Activated naive CD4-positive, alpha-beta T cell treated with anti-CD3 and anti-CD28 coated beads, Interleukin-2, amount 50 U/mL, for 24 hours (primary cell): Measurements from ENCODE around the gene MDH2.
"Not testable (repeated sequence)": the region's sequence is repeated elsewhere in the genome, so short reads cannot be mapped to it uniquely, and the experiment has no call there.

Experiments
- H3K27ac Mint-ChIP-seq: one replicate; pipeline ENCODE4 v1.8.0; 2021; ENCODE audit warnings: mild to moderate bottlenecking, mixed read lengths
- H3K27me3 Mint-ChIP-seq: one replicate; pipeline ENCODE4 v1.8.0; 2021; ENCODE audit warnings: mixed read lengths
- H3K36me3 Mint-ChIP-seq: one replicate; pipeline ENCODE4 v1.8.0; 2021; ENCODE audit warnings: mixed read lengths
- H3K4me1 Mint-ChIP-seq: one replicate; pipeline ENCODE4 v1.8.0; 2021; ENCODE audit warnings: mixed read lengths
- H3K4me3 Mint-ChIP-seq: one replicate; pipeline ENCODE4 v1.8.0; 2021; ENCODE audit warnings: mild to moderate bottlenecking, mixed read lengths
- H3K9me3 Mint-ChIP-seq: one replicate; pipeline ENCODE4 v1.8.0; 2021; ENCODE audit warnings: mixed read lengths

MDH2 gene

GRCh38 chr7:76058745-76059144, 10.8 kb downstream of the MDH2 start:
- H3K4me1 Mint-ChIP-seq, H3K36me3 Mint-ChIP-seq, H3K27ac Mint-ChIP-seq, H3K9me3 Mint-ChIP-seq, H3K4me3 Mint-ChIP-seq, H3K27me3 Mint-ChIP-seq: not testable (repeated sequence)

DNA sequence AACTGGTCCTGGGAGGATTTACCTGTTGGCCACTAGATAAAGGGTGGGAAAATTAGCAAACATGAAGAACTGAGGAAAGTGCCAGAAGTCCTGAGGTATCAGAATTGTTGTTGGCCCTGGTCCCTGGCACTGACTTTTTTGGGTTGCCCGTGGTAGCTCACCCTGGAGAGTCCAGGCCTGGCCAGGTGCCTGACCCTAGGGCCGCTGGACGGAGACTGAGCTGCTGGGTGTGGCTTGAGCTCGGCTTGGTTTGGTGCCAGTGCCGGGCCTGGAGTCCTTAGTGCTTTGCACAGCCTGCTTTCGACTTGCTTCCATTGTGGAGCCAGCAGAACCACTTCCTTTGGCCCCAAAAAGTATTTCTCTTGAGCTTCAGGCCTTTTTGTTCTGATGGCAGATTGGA, 12.9 kb downstream of the MDH2 start:
- Mint-ChIP-seq H3K9me3 (no peaks in the 10 kb centered on the region), H3K27ac (no peak overlapping the region), H3K4me1 (no peaks in the 10 kb centered on the region), H3K4me3 (no peak overlapping the region), H3K36me3 (peaks cover 5% of the 10 kb centered on the region), H3K27me3 (no peaks in the 10 kb centered on the region)

- Mint-ChIP-seq H3K27ac (no peak overlapping the region), H3K9me3 (no peaks in the 10 kb centered on the region), H3K36me3 (peaks cover 5% of the 10 kb centered on the region), H3K4me3 (no peak overlapping the region), H3K4me1 (no peaks in the 10 kb centered on the region), H3K27me3 (no peaks in the 10 kb centered on the region)
Observed at GRCh38 chr7:76062254-76062653, 14.3 kb downstream of the MDH2 start.

GRCh38 chr7:76063114-76063513, 15.2 kb downstream of the MDH2 start:
- Mint-ChIP-seq H3K9me3 (no peaks in the 10 kb centered on the region), H3K4me1 (no peaks in the 10 kb centered on the region), H3K4me3 (no peak overlapping the region), H3K27me3 (no peaks in the 10 kb centered on the region), H3K36me3 (peaks cover 2% of the 10 kb centered on the region), H3K27ac (no peak overlapping the region)

DNA sequence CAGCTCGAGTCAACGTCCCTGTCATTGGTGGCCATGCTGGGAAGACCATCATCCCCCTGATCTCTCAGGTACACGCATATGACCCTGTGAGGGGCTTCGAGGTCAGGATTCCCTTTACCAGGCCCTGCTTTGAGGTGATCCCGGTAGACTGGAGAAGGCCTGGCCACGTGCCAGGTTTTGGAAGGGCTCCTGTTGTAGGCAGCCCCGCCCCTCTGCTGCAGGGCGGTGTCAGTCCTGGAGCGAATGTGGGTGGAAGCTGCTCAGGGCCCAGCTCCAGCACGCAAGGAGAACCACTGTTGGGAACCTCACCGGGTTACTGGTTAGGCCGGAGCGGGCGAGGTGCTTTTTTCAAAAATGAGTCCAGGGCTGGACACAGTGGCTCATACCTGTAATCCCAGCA, 15.6 kb downstream of the MDH2 start:
- Mint-ChIP-seq H3K4me3 (no peak overlapping the region), H3K27ac (no peak overlapping the region), H3K36me3 (peaks cover 2% of the 10 kb centered on the region), H3K27me3 (no peaks in the 10 kb centered on the region), H3K9me3 (no peaks in the 10 kb centered on the region), H3K4me1 (no peaks in the 10 kb centered on the region)

- Mint-ChIP-seq H3K27me3 (no peaks in the 10 kb centered on the region), H3K27ac (no peak overlapping the region), H3K4me3 (no peak overlapping the region), H3K4me1 (no peaks in the 10 kb centered on the region), H3K9me3 (no peaks in the 10 kb centered on the region), H3K36me3 (peaks cover 2% of the 10 kb centered on the region)
Observed at GRCh38 chr7:76064208-76064970, 16.5 kb downstream of the MDH2 start.

- Mint-ChIP-seq H3K27ac (no peak overlapping the region), H3K9me3 (no peaks in the 10 kb centered on the region), H3K4me1 (no peaks in the 10 kb centered on the region), H3K27me3 (no peaks in the 10 kb centered on the region), H3K36me3 (peaks cover 2% of the 10 kb centered on the region), H3K4me3 (no peak overlapping the region)
Observed at GRCh38 chr7:76065016-76065612, 17.2 kb downstream of the MDH2 start.

GRCh38 chr7:76066716-76067503, 19.0 kb downstream of the MDH2 start:
- Mint-ChIP-seq H3K36me3 (peaks cover 2% of the 10 kb centered on the region), H3K9me3 (no peaks in the 10 kb centered on the region), H3K4me3 (no peak overlapping the region), H3K4me1 (no peaks in the 10 kb centered on the region), H3K27me3 (no peaks in the 10 kb centered on the region), H3K27ac (no peak overlapping the region)

- Mint-ChIP-seq H3K27me3 (no peaks in the 10 kb centered on the region), H3K4me1 (no peaks in the 10 kb centered on the region), H3K4me3 (no peak overlapping the region), H3K9me3 (no peaks in the 10 kb centered on the region), H3K36me3 (no peaks in the 10 kb centered on the region), H3K27ac (no peak overlapping the region)
Observed at GRCh38 chr7:76069238-76069638, 21.3 kb downstream of the MDH2 start.

GRCh38 chr7:76071316-76072242, 23.7 kb downstream of the MDH2 start:
- Mint-ChIP-seq H3K4me1 (no peaks in the 10 kb centered on the region), H3K4me3 (no peak overlapping the region), H3K9me3 (no peaks in the 10 kb centered on the region), H3K27ac (no peak overlapping the region), H3K27me3 (no peaks in the 10 kb centered on the region), H3K36me3 (no peaks in the 10 kb centered on the region)

DNA sequence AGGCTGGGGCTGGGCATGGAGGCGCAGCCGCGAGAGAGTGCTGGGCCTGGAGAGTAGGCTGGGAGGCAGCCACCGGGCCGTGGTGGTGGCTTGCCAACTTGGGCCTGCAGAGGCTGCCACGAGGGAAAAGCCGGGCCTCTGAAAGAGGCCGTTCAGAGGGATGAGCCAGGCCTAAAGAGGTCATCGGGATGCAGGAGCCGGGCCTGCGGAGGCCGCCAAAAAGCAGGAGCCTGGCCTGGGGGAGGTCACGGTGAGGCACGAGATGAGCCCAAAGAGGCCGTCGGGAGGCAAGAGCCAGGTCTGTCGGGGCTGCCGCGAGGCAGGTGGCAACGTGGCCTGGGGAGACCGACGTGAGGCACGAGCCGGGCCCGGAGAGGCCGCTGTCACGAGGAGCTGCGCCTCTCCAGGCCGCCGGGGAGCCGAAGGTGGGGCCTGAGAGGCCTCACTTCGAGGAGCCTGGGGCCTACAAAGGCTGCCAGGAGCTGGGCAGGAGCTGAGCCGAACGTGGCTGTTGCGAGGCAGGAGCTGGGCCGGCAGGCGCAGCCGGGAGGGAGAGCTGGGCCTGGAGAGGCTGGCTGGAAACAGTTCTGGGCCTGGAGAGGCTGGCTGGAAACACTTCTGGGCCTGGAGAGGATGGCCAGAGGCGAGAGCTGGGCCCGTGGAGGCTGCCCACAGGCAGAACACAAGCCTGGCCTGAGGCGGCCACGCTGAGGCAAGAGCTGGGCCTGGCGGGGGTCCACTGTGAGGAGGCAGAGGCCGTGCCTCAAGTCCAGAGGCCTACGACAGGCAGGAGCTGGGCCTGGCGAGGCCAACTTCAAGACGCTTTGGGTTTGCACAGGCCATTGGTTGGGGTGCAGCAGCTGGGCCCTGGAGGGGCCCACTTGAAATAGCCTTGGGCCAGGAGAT, 24.6 kb downstream of the MDH2 start:
- Mint-ChIP-seq H3K27ac (no peak overlapping the region), H3K4me3 (no peak overlapping the region), H3K36me3 (no peaks in the 10 kb centered on the region), H3K4me1 (peaks cover 5% of the 10 kb centered on the region), H3K27me3 (no peaks in the 10 kb centered on the region), H3K9me3 (no peaks in the 10 kb centered on the region)

GRCh38 chr7:76073335-76073990, 25.6 kb downstream of the MDH2 start:
- H3K4me1 Mint-ChIP-seq, result peaks cover 9% of the 10 kb centered on the region
- H3K36me3 Mint-ChIP-seq, result no peaks in the 10 kb centered on the region
- no peak overlapping the region for H3K27ac Mint-ChIP-seq
- no peak overlapping the region for H3K4me3 Mint-ChIP-seq
- no peaks in the 10 kb centered on the region for H3K9me3 Mint-ChIP-seq
- H3K27me3 Mint-ChIP-seq, result no peaks in the 10 kb centered on the region

GRCh38 chr7:76074306-76074971, 26.5 kb downstream of the MDH2 start:
- Mint-ChIP-seq H3K9me3 (no peaks in the 10 kb centered on the region), H3K27ac (no peak overlapping the region), H3K27me3 (no peaks in the 10 kb centered on the region), H3K4me1 (peaks cover 9% of the 10 kb centered on the region), H3K36me3 (no peaks in the 10 kb centered on the region), H3K4me3 (no peak overlapping the region)

DNA sequence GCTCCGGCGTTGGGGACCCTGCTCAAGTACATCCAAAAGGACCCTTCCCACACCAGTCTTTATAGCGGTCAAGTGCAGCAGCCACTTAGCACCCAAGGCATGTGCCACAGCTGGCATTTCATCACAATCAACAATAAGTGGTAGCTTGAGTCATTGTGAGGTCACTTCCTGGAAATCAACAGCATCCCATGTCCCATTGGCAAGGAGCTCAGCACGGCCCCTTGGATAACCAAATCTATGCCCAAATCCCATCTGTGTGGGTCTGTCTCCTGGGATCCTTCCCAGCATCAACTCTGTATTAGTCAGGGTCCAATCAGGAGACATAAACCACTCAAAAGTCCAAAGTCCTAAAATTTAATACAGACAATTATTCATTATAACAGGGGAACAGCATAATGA, 27.1 kb downstream of the MDH2 start:
- Mint-ChIP-seq H3K36me3 (no peaks in the 10 kb centered on the region), H3K27ac (no peak overlapping the region), H3K9me3 (no peaks in the 10 kb centered on the region), H3K4me3 (no peak overlapping the region), H3K4me1 (peaks cover 9% of the 10 kb centered on the region), H3K27me3 (no peaks in the 10 kb centered on the region)
